ENCODE data around the gene CADPS2.

The CADPS2 gene

GRCh38 chr7:122588621-122589020 lies 297.6 kb downstream of the CADPS2 start:
- no peak for DNase-seq

DNA sequence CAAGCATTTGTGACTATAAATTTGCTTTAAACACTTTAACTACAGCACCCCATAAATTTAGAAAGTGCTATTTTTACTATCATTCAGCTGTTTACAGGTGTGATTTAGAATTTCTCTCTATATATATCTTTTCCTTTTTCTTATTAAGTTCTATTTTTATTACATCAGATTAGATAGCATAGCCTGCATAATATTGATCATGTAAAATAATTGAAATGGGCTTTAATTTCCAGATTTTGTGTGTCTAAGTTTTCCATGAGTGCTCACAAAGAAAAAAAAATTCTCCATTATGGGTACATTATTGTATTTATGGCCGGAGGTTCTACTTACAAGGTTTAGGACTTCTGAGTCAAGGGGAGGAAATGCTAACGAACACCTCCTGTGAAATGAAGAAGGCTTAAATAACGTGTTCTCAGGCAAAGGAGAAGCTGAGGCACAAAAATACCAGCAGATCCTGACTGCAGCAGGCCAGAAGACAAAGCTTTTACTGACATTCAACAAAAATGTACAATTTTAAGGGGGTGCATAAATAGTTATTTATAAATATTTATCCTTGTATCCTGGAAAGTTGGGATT lies 301.5 kb downstream of the CADPS2 start:
- DNase-seq: no peak

GRCh38 chr7:122578350-122578749 lies 307.9 kb downstream of the CADPS2 start:
- no peak for DNase-seq

- DNase-seq: no peak
These were observed 308.7 kb downstream of the CADPS2 start for GRCh38 chr7:122577449-122578003.

DNA sequence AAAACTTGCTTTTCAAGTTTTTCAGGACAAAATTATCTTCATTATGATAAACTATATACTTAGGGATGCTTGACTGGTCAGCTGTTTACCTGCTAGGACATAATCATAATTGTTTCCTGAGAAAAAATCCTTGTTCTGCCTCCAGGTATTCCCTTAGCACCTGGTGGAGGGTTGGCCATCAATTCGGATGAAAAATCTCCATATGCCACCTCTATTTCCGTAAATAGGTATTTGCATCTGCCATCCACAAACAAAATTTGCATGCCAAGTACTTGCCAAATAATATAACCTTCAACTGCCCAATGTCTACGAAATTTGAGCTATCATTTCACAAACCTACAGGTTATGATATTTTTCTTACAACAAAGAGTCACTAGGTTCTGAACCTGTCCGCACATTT lies 313.6 kb downstream of the CADPS2 start:
- no peak for DNase-seq

DNA sequence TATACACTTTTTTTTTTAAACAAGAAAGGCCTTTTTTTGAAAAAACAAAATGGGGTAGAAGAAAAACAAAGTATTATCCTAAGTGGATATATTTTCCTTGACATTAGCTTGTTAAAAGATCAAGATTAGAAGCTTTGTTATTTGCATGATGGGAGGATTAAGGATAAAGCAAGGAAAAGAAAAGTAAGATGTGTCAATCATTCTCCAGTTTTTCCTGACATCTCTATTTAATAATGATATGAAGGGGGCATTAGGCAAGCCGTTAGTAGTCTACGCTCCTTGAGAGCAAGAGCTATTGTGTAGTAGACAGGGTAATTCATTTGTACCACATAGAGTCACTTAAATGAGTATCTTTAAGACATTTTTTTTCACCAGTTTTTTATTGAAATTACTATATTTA lies 324.9 kb downstream of the CADPS2 start:
- DNase-seq: no peak

DNA sequence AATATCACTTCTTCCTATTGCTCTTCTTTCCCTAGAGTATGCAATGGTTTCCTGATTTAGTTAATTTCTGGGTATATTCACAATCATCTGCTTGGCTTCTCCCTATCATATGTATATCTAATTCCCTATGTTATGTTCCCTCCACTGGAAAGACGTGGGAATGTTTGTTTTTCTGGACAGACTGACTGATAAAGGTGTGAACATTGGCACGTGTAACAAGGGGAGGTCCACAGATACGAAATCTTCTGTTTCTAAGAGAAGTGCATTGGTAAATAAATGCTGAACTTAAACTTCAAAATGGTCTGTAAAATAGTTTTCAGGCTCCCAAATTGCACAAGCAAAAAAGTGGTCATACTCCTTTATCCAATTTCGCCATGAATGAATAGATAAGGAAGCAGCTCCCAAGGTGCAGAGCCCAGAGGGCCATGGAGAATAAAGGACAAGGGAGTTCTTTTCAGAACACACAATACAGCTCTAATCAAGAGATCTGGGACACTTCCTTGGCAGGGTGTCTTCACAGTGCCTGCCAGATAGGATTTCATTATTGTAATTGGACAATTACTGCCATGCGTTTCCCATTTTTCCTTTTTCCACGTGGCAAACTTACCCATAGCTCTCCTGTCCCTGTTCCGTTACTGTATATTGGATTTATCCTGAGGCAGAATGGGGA lies 329.3 kb downstream of the CADPS2 start:
- no peak for DNase-seq

- no peak for DNase-seq
These were observed 330.0 kb downstream of the CADPS2 start for GRCh38 chr7:122556219-122556618.

GRCh38 chr7:122553761-122554160 lies 332.5 kb downstream of the CADPS2 start:
- DNase-seq: no peak

DNA sequence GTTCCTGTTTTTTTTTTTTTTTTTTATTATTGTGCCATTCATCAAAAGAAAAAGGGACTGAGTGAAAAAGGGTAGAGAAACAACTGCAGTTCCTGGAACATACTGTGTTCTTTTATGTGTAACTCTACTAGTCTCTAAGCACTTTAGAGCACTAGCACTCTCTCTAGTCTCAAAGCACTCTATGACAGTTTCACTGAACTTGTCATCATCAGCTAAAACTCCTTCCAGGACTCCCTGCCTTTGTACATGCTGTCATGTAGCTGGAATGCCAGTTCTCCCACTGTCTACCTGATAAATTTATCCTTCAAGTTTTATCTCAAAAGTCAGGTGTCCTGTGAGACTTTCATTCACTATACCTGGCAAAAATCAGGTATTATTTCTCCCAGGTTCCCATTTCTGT lies 333.5 kb downstream of the CADPS2 start:
- DNase-seq: no peak

- DNase-seq: peak; percentile 13
These were observed 335.7 kb downstream of the CADPS2 start for GRCh38 chr7:122550545-122550944.

DNA sequence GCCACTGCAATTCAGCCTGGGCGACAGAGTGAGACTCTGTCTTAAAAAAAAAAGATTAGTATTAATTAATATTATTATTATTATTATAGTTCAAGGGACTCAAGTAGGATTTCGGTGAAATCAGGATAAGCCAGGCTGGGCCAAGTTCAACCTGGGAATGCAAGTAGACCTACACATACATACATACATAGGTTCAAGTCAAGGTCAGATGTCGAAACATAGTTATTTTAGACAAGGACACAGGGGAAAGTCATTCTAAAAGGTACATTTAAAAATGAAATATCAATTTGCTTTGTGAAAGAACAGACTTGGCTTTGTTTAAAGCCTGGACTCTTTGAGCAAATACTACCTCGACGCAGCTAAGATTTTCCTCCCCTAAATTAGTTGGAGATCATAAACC lies 336.7 kb downstream of the CADPS2 start:
- DNase-seq: no peak

DNA sequence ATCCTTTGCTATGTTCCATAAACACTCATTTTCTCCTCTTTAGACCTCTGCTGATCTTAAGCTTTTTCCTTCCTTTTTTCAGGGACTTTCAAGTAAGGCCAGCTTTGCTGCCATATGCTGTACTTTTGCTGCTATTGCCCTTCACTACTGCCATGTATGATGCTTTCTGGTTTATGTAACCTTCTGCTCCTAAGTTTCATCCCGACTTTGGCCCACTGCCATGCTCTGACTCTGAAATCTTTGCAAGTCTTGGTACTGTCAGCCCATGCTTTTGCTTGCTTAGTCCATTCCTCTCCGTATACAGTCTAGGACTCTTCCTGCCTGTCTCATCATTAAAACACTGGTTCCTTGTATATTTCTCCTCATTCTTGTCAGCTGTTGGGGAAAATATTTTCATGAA lies 339.8 kb downstream of the CADPS2 start:
- no peak for DNase-seq

GRCh38 chr7:122544463-122544862 lies 341.8 kb downstream of the CADPS2 start:
- DNase-seq: no peak

DNA sequence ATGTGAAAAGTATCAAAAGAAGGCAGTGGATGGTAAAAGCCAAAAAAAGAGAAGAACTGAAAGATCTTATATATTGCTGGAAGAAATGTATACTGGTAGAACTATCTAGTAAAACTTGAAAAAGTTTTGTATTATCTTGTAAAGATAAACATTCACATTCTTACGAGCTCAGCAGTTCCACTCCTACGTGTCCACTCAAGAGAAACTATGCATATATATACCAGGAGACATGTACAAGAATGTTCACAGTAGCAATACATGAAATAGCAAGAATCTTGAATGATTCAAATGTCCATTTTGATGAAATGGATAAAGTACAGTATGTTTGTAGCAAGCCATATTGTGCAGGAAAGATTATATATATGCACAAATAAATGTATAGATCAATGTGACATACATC lies 342.4 kb downstream of the CADPS2 start:
- DNase-seq: no peak

- DNase-seq: no peak
These were observed 343.1 kb downstream of the CADPS2 start for GRCh38 chr7:122543166-122543565.

GRCh38 chr7:122535086-122535485 lies 351.2 kb downstream of the CADPS2 start:
- DNase-seq: no peak

- DNase-seq: no peak
These were observed 353.6 kb downstream of the CADPS2 start for GRCh38 chr7:122532406-122533269.

DNA sequence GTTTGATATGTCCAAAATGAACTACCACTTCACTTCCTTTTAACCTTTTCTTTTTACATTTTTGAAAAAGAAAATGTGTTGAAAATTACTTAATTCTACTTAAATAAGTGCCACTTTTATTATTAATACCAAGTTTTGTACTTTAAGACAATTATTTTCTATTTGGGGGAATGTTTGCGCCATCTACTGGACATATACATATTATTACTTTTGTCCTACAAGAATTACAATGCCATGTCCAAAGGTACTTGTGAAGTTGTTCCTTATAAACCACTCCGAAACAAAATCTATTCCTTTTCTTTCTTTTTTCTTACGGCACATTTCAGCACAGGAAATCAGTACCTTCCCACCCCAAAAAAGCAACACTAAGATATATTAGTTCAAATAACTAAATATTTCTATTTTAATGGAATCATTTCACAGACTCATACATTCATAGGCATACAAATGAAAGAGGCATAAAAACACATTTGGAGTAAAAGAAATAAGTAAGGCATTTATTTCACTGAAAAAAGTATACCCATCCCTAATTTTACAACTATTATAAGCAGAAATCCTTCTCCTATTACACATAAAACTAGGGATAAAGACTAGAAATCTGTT lies 357.3 kb downstream of the CADPS2 start:
- peak; percentile 63 for DNase-seq

- no peak for DNase-seq
These were observed 360.9 kb downstream of the CADPS2 start for GRCh38 chr7:122525355-122525754.

GRCh38 chr7:122521767-122522166 lies 364.5 kb downstream of the CADPS2 start:
- DNase-seq: no peak

DNA sequence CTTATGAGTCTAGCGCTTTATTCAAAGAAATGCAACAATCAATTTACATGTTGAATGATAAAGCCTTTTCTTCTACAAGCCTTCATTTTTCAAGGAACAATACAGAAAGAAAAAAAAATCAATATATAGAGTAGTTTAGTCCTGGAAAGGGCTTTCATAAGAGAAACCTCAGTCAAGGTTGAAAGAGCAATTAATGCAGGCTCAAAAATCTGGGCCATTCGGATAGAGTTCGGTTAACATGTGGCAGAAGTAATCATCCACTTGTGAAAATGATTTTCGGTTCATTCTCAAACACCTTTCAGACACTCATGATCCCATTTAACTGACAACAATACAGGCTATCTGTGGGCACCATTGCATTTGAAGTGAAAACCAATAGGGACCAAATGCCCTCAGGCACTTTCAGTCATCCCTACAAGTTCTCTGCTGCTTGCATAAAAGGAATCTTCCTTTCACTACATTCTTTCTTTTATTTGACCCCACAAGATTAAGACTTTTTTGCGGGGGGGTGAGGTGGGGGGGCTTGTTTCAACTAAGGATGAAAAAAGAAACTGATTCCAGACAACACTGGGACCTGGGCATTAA lies 365.2 kb downstream of the CADPS2 start:
- DNase-seq: no peak

DNA sequence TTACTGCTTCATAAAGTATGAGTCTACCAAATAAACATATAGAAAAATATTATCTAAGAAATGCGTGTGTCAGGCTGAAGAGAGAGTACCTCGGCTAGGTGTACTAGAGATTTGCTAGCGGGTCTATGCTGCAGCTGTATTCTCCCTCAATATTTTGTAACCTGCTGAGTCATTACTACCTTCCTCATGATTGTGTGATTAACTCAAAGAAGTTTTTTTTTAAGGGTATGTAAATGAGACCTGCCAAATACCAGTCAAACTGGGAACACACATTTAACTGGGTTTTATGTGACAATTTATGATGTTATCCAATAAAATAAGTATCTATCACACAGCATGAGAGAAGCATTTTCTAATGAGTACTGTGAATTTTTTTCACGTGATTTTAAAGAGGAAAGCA lies 367.8 kb downstream of the CADPS2 start:
- DNase-seq: no peak
